GM12864 (cell line): ENCODE results near the gene NCAM1.

ENCODE experiments used
- DNase-seq: peaks from one replicate; pipeline ENCODE4 v3.0.0-alpha.2; 2011; ENCODE audit warnings: low read depth
- H3K4me3 ChIP-seq: 2 replicates; pipeline ENCODE4 v1.5.1; 2011; ENCODE audit warnings: mild to moderate bottlenecking, low read depth, low read length, control low read depth
- TF ChIP-seq, protein P1 (sequence below): IDR thresholded peaks from 2 replicates; pipeline ENCODE4 v1.5.1; 2011; ENCODE audit warnings: low read depth, mild to moderate bottlenecking, moderate library complexity, low read length, control low read depth, inconsistent platforms; ENCODE audit errors: missing control alignments

NCAM1 gene

GRCh38 chr11:113026778-113027177 lies 65.6 kb downstream of the NCAM1 start:
- DNase-seq, result no peak
- TF ChIP-seq, protein P1, sequence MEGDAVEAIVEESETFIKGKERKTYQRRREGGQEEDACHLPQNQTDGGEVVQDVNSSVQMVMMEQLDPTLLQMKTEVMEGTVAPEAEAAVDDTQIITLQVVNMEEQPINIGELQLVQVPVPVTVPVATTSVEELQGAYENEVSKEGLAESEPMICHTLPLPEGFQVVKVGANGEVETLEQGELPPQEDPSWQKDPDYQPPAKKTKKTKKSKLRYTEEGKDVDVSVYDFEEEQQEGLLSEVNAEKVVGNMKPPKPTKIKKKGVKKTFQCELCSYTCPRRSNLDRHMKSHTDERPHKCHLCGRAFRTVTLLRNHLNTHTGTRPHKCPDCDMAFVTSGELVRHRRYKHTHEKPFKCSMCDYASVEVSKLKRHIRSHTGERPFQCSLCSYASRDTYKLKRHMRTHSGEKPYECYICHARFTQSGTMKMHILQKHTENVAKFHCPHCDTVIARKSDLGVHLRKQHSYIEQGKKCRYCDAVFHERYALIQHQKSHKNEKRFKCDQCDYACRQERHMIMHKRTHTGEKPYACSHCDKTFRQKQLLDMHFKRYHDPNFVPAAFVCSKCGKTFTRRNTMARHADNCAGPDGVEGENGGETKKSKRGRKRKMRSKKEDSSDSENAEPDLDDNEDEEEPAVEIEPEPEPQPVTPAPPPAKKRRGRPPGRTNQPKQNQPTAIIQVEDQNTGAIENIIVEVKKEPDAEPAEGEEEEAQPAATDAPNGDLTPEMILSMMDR, result no peak
- no peak overlapping the region for H3K4me3 ChIP-seq

GRCh38 chr11:113034576-113034975 lies 73.4 kb downstream of the NCAM1 start:
- no peak overlapping the region for H3K4me3 ChIP-seq
- TF ChIP-seq, protein P1, result no peak

GRCh38 chr11:113035708-113036107 lies 74.5 kb downstream of the NCAM1 start:
- H3K4me3 ChIP-seq, result no peak overlapping the region
- no peak for DNase-seq
- TF ChIP-seq, protein P1, result no peak

More at GRCh38 chr11:113034576-113034975, 73.4 kb downstream of the NCAM1 start:
- DNase-seq, result no peak

DNA sequence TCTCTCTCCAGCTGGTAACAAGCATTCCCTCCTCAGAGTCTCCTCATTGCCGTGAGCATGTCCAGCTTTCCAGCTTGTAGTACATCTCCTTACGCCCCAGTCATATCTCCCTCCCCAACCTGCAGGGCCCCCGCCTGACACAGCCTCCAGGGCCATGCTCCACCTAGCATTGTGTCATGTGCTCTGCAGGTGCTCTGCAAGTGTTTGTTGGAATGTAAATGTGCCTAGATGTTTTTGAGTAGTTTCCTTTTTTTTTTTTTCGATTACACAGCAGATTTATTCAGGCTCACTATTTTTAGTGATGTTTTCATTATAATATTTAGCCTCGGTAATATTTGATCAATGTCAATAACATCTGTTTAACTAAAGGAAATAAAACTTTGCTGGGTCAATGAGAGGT lies 82.5 kb downstream of the NCAM1 start:
- no peak overlapping the region for H3K4me3 ChIP-seq
- TF ChIP-seq, protein P1, result no peak
- DNase-seq, result no peak

DNA sequence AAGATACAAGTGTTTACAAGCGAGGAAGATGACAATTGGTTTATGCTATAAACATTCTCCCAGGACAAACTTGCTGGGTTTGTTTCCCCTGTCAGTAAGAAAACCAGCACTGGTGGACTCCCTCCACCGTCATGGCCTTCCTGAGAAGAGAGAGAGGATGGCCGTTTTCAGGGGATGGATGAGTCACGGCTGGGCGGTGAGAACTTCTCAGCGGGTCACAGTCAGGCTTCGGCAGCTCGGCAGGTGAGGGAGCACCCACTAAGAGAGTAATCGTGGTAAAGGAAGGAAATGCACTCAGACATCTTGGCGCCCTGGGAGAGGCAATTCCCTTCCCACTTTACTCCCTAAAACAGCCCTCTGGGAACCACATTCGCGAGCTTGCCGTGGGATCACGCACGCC lies 83.9 kb downstream of the NCAM1 start:
- DNase-seq, result no peak
- no peak overlapping the region for H3K4me3 ChIP-seq
- TF ChIP-seq, protein P1, result no peak

- H3K4me3 ChIP-seq, result no peak overlapping the region
- TF ChIP-seq, protein P1, result no peak
- no peak for DNase-seq
Observed at GRCh38 chr11:113046866-113047265, 85.6 kb downstream of the NCAM1 start.
